ENCODE data around the gene CYS1.

GRCh38 chr2:10007435-10007834, 72.8 kb downstream of the CYS1 start:
- TF ChIP-seq EZH2 (IDR thresholded peaks at IDR 0.05) (no peak), EZH2phosphoT487 (IDR thresholded peaks at IDR 0.05; ENCODE audit: borderline replicate concordance) (no peak), POLR2A (IDR thresholded peaks at IDR 0.05; ENCODE audit: borderline replicate concordance, extremely low read depth, insufficient read depth, insufficient read length) (no peak), ATF3 (IDR thresholded peaks at IDR 0.05) (no peak), POLR2AphosphoS5 (IDR thresholded peaks at IDR 0.05; ENCODE audit: low read depth, low read length) (no peak), YY1 (IDR thresholded peaks at IDR 0.05; ENCODE audit: extremely low read depth, insufficient replicate concordance, low read depth, low read length) (no peak), CEBPB (IDR thresholded peaks at IDR 0.05; ENCODE audit: low read depth) (no peak), SIN3A (IDR thresholded peaks at IDR 0.05; ENCODE audit: low read depth) (no peak), RAD21 (IDR thresholded peaks at IDR 0.05; ENCODE audit: low read depth) (no peak), ELF1 (IDR thresholded peaks at IDR 0.05; ENCODE audit: borderline replicate concordance, low read depth) (no peak), EGR1 (IDR thresholded peaks at IDR 0.05; ENCODE audit: low read depth) (no peak)
- TF ChIP-seq, protein P1, sequence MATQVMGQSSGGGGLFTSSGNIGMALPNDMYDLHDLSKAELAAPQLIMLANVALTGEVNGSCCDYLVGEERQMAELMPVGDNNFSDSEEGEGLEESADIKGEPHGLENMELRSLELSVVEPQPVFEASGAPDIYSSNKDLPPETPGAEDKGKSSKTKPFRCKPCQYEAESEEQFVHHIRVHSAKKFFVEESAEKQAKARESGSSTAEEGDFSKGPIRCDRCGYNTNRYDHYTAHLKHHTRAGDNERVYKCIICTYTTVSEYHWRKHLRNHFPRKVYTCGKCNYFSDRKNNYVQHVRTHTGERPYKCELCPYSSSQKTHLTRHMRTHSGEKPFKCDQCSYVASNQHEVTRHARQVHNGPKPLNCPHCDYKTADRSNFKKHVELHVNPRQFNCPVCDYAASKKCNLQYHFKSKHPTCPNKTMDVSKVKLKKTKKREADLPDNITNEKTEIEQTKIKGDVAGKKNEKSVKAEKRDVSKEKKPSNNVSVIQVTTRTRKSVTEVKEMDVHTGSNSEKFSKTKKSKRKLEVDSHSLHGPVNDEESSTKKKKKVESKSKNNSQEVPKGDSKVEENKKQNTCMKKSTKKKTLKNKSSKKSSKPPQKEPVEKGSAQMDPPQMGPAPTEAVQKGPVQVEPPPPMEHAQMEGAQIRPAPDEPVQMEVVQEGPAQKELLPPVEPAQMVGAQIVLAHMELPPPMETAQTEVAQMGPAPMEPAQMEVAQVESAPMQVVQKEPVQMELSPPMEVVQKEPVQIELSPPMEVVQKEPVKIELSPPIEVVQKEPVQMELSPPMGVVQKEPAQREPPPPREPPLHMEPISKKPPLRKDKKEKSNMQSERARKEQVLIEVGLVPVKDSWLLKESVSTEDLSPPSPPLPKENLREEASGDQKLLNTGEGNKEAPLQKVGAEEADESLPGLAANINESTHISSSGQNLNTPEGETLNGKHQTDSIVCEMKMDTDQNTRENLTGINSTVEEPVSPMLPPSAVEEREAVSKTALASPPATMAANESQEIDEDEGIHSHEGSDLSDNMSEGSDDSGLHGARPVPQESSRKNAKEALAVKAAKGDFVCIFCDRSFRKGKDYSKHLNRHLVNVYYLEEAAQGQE (IDR thresholded peaks at IDR 0.05; ENCODE audit: low read depth) = no peak
- TF ChIP-seq, protein P2, sequence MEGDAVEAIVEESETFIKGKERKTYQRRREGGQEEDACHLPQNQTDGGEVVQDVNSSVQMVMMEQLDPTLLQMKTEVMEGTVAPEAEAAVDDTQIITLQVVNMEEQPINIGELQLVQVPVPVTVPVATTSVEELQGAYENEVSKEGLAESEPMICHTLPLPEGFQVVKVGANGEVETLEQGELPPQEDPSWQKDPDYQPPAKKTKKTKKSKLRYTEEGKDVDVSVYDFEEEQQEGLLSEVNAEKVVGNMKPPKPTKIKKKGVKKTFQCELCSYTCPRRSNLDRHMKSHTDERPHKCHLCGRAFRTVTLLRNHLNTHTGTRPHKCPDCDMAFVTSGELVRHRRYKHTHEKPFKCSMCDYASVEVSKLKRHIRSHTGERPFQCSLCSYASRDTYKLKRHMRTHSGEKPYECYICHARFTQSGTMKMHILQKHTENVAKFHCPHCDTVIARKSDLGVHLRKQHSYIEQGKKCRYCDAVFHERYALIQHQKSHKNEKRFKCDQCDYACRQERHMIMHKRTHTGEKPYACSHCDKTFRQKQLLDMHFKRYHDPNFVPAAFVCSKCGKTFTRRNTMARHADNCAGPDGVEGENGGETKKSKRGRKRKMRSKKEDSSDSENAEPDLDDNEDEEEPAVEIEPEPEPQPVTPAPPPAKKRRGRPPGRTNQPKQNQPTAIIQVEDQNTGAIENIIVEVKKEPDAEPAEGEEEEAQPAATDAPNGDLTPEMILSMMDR (IDR thresholded peaks at IDR 0.05 in 2 of 3, conservative IDR thresholded peaks at IDR 0.05 in 1 of 3; ENCODE audit: borderline replicate concordance in 1 of 3, insufficient read depth in 1 of 3, low read depth in 2 of 3, low read length in 2 of 3) = no peak
